ENCODE results near the gene SPDYE2.
"Not testable (repeated sequence)": the region's sequence is repeated elsewhere in the genome, so short reads cannot be mapped to it uniquely, and the experiment has no call there.

- not testable (repeated sequence) for TF ChIP-seq CTCF, POLR2A (IDR thresholded peaks at IDR 0.05)
Measured at GRCh38 chr7:102606848-102607247, 55.8 kb downstream of the SPDYE2 start.

Data from thyroid gland (tissue), 4 donors.